K562 (cell line): ENCODE results near the gene HNRNPA2B1. TPM values are rescaled to one million over a fixed set of nuclear protein-coding genes. Genes with fewer than 3 reads are reported as not detected.

Source experiments
- ATAC-seq: fragments of 200-7000 bp; cut with Tn5 transposase; 3 replicates; pipeline ENCODE4 v1.9.1; 2020; ENCODE audit warnings: moderate library complexity
- BruUV-seq: library from RNA; stranded (reverse); fragments of 400-500 nt; replicated peaks from 2 replicates; lab custom pipeline; 2021; lab: Mats Ljungman, UMichigan
- CTCF ChIA-PET: fragments of 300-600 bp; formaldehyde crosslinking; extraction: SDS; loops from one replicate; lab custom pipeline; 2021; ENCODE audit warnings: low intra/inter-chr PET ratio; lab: Yijun Ruan, JAX
- POLR2A ChIA-PET: fragments of 300-600, 350-650 bp; sonication (Branson Sonifier 250); formaldehyde crosslinking; extraction: SDS; loops from one replicate; lab custom pipeline; 2021; ENCODE audit warnings: antibody characterized with exemption, inconsistent platforms; lab: Yijun Ruan, JAX
- DNase-seq, 4 experiments: peaks; one replicate each; pipeline versions ENCODE4 v3.0.0 to v3.0.0-alpha.2; 2011 to 2018; ENCODE audit warnings: low spot score in 3 of 4, mixed read lengths in 3 of 4; ENCODE audit errors: extremely low read depth in 1 of 4
- FAIRE-seq: peaks from 2 replicates; lab custom pipeline; 2011; peaks lifted over from hg19 to GRCh38; lab: Jason Lieb, UNC
- H2AFZ ChIP-seq: 2 replicates; pipeline ENCODE4 v1.6.0; 2011; ENCODE audit warnings: low read depth, low read length, control low read depth, inconsistent platforms
- H3K27ac ChIP-seq: fragments of 200-600 bp; 3 replicates; pipeline ENCODE4 v1.8.0; 2011; ENCODE audit warnings: low read depth, mild to moderate bottlenecking, control low read depth, inconsistent platforms, low read length, moderate library complexity, mixed read lengths; ENCODE audit errors: extremely low read depth
- H3K27me3 ChIP-seq, 2 experiments: fragments of 300-600 bp in 1 of 2; 2 replicates in 1 of 2; 3 replicates in 1 of 2; pipeline versions ENCODE4 v1.6.0 to v1.8.0; 2011; ENCODE audit warnings: inconsistent platforms in 2 of 2, low read length in 2 of 2, mild to moderate bottlenecking in 1 of 2, mixed read lengths in 1 of 2, moderate library complexity in 1 of 2; ENCODE audit not compliant: control insufficient read depth in 2 of 2, insufficient read depth in 2 of 2
- H3K36me3 ChIP-seq: fragments of 300-600 bp; 3 replicates; pipeline ENCODE4 v1.8.0; 2011; ENCODE audit warnings: mild to moderate bottlenecking, low read length, inconsistent platforms; ENCODE audit not compliant: control insufficient read depth, insufficient read depth
- H3K4me1 ChIP-seq, 2 experiments: fragments of 200-600 bp in 1 of 2; replicated peaks in 1 of 2; 2 replicates in 1 of 2; 3 replicates in 1 of 2; pipeline versions ENCODE4 v1.5.1 to v1.8.0; 2011; ENCODE audit warnings: inconsistent platforms in 2 of 2, low read length in 2 of 2, mild to moderate bottlenecking in 1 of 2, mixed read lengths in 1 of 2, moderate library complexity in 1 of 2; ENCODE audit not compliant: control insufficient read depth in 2 of 2, insufficient read depth in 2 of 2
- H3K4me2 ChIP-seq: 2 replicates; pipeline ENCODE4 v1.6.1; 2011; ENCODE audit warnings: low read length, control low read depth, inconsistent platforms, mixed read lengths; ENCODE audit not compliant: insufficient read depth
- H3K4me3 ChIP-seq: fragments of 200-600 bp; sonication (generic), shearing (Covaris generic); 2 replicates; pipeline ENCODE4 v1.5.1; 2016; ENCODE audit warnings: control low read depth, inconsistent platforms
- H3K79me2 ChIP-seq: fragments of 200-600 bp; 3 replicates; pipeline ENCODE4 v1.8.0; 2011; ENCODE audit warnings: low read length, inconsistent platforms; ENCODE audit not compliant: control insufficient read depth, insufficient read depth
- H3K9ac ChIP-seq, 2 experiments: 2 replicates each; pipeline versions ENCODE4 v1.6.0 to v1.6.1; 2011; ENCODE audit warnings: low read depth in 2 of 2, low read length in 2 of 2, control low read depth in 1 of 2, inconsistent platforms in 1 of 2, mild to moderate bottlenecking in 1 of 2, mixed read lengths in 1 of 2; ENCODE audit not compliant: insufficient read depth in 1 of 2
- H3K9me1 ChIP-seq: one replicate; pipeline ENCODE4 v1.6.0; 2011; ENCODE audit warnings: inconsistent platforms, mild to moderate bottlenecking, low read length, moderate library complexity; ENCODE audit not compliant: control insufficient read depth, insufficient read depth
- H3K9me3 ChIP-seq: replicated peaks from 2 replicates; pipeline ENCODE4 v1.5.1; 2011; ENCODE audit warnings: low read depth, low read length, inconsistent platforms; ENCODE audit not compliant: control insufficient read depth, insufficient read depth
- H4K20me1 ChIP-seq: replicated peaks from 2 replicates; pipeline ENCODE4 v1.6.1; 2011; ENCODE audit warnings: low read length, inconsistent platforms, mixed read lengths; ENCODE audit not compliant: control insufficient read depth, insufficient read depth
- YY1 ChIP-seq, 3 experiments: IDR thresholded peaks; 2 replicates each; pipeline ENCODE4 v1.6.1; 2011; ENCODE audit warnings: low read length in 2 of 3, mild to moderate bottlenecking in 2 of 3, moderate library complexity in 2 of 3, borderline replicate concordance in 1 of 3, control low read depth in 1 of 3, low read depth in 1 of 3; ENCODE audit not compliant: insufficient read depth in 3 of 3, insufficient replicate concordance in 2 of 3, control insufficient read depth in 1 of 3, insufficient read length in 1 of 3; ENCODE audit errors: extremely low read depth in 1 of 3
- ZHX1 ChIP-seq: fragments of 150-350 bp; conservative IDR thresholded peaks from 2 replicates; pipeline ENCODE4 v1.6.1; 2014; ENCODE audit warnings: low read length
- WGBS: fragments of 100-300 bp; shearing (Covaris generic); methylation state at CpG from one replicate; pipeline ENCODE4 v1.1.6; 2016; ENCODE audit warnings: low coverage, mixed read lengths; ENCODE audit not compliant: insufficient coverage; ENCODE audit errors: missing lambda C conversion rate; 5-methylcytosine and 5-hydroxymethylcytosine counted together
- in situ Hi-C: fragments of 300-500 bp; cut with MboI; formaldehyde crosslinking; loops from 4 replicates; pipeline ENCODE4 v1.15.0; 2018; ENCODE audit warnings: inconsistent platforms, mixed read lengths
- intact Hi-C: fragments of 100-400 bp; cut with micrococcal nuclease; formaldehyde crosslinking; loops from 2 replicates; pipeline ENCODE4 v1.14.2; 2022
- polyA plus RNA-seq, 8 experiments: library from polyadenylated mRNA; depleted of rRNA in 4 of 8; stranded (reverse) in 5 of 8; unstranded in 3 of 8; fragments of >200 nt; fragmentation: Nextera tagmentation in 2 of 8; fragmentation: Illumina TruSeq in 1 of 8; extraction: Ambion mirVana in 2 of 8; extraction: Trizol in 1 of 8; gene quantifications; 2 replicates each; pipeline versions ENCODE4 v1.2.1 to v1.2.3, GENCODE V29; 2011 to 2014; ENCODE audit warnings: inconsistent platforms in 1 of 8, missing spikeins in 1 of 8
- total RNA-seq, 7 experiments: library from RNA; depleted of rRNA in 6 of 7; stranded (reverse); fragments of >200 nt in 6 of 7; fragmentation: Illumina TruSeq in 2 of 7; extraction: Trizol in 2 of 7; gene quantifications; 2 replicates each; pipeline versions ENCODE4 v1.2.1 to v1.2.3, GENCODE V29; 2011 to 2021; ENCODE audit warnings: low replicate concordance in 1 of 7

Gene HNRNPA2B1
- total and polyA plus RNA-seq, 9 of the 15 experiments (the other 6 are each of a cell fraction or from before 2014, with no cell fraction given): 630 to 1,989 (median 865) TPM

GRCh38 chr7:26250239-26250638 is 49.7 kb upstream of the HNRNPA2B1 start:
- in situ Hi-C loops: no loop called here
- no peak for TF ChIP-seq ZHX1
- peak in 1 of 3 experiments; percentile 15 for TF ChIP-seq YY1 (IDR thresholded peaks at IDR 0.05; ENCODE audit: borderline replicate concordance in 1 of 3, control insufficient read depth in 1 of 3, extremely low read depth in 1 of 3, insufficient read depth in 3 of 3, insufficient read length in 1 of 3, insufficient replicate concordance in 2 of 3, low read depth in 1 of 3, low read length in 2 of 3)
- TF ChIP-seq, all 486 proteins: peak for 1
- intact Hi-C loops: no loop called here
- BruUV-seq: no TSS peak
- no peaks in the 10 kb centered on the region for H3K79me2 ChIP-seq
- WGBS: 85% methylated on average over 12 of the region's 12 CpGs
- no peak overlapping the region for H3K27ac ChIP-seq
- peak overlapping the region; percentile 75 for H2AFZ ChIP-seq
- no peaks in the 10 kb centered on the region for H4K20me1 ChIP-seq
- no peak overlapping the region for H3K4me3 ChIP-seq
- no peak for FAIRE-seq
- DNase-seq: no peak
- no peaks in the 10 kb centered on the region for H3K9me1 ChIP-seq
- no peaks in the 10 kb centered on the region for H3K9me3 ChIP-seq
- no peaks in the 10 kb centered on the region for H3K27me3 ChIP-seq
- no peak overlapping the region for H3K9ac ChIP-seq
- H3K36me3 ChIP-seq: no peaks in the 10 kb centered on the region
- peaks cover under 1 to 3% of the 10 kb centered on the region in 2 experiments; a peak in 2 of 5 replicates for H3K4me1 ChIP-seq
- CTCF ChIA-PET: no interaction called here
- POLR2A ChIA-PET: interaction anchor here (1.3 kb wide), 1 partner anchor 13 kb away, joined by 4 read pairs; no protein-coding TSS in a partner anchor
- H3K4me2 ChIP-seq: no peak overlapping the region
- no peak for ATAC-seq
